ENCODE data around the gene SIK3. TPM values are rescaled to one million over a fixed set of nuclear protein-coding genes. Genes with fewer than 3 reads are reported as not detected.

The SIK3 gene
- total RNA-seq, 1 donor, result 40.0 TPM

- peaks cover 21% of the 10 kb centered on the region for H3K4me1 ChIP-seq (ENCODE audit: insufficient read depth, low read length)
- no peak overlapping the region for H3K4me3 ChIP-seq (ENCODE audit: low read length)
- H3K27me3 ChIP-seq (ENCODE audit: insufficient read depth, low read length), result no peaks in the 10 kb centered on the region
- no peaks in the 10 kb centered on the region for H3K9me3 ChIP-seq (ENCODE audit: low read depth, low read length)
Measured at GRCh38 chr11:116946414-116946813, 151.8 kb downstream of the SIK3 start.

GRCh38 chr11:116939499-116939898 lies 158.7 kb downstream of the SIK3 start:
- no peak overlapping the region for H3K4me3 ChIP-seq (ENCODE audit: low read length)
- H3K4me1 ChIP-seq (ENCODE audit: insufficient read depth, low read length), result peaks cover 7% of the 10 kb centered on the region
- H3K27me3 ChIP-seq (ENCODE audit: insufficient read depth, low read length), result no peaks in the 10 kb centered on the region
- H3K9me3 ChIP-seq (ENCODE audit: low read depth, low read length), result no peaks in the 10 kb centered on the region

- peaks cover 7% of the 10 kb centered on the region for H3K4me1 ChIP-seq (ENCODE audit: insufficient read depth, low read length)
- H3K4me3 ChIP-seq (ENCODE audit: low read length), result no peak overlapping the region
- H3K9me3 ChIP-seq (ENCODE audit: low read depth, low read length), result no peaks in the 10 kb centered on the region
- no peaks in the 10 kb centered on the region for H3K27me3 ChIP-seq (ENCODE audit: insufficient read depth, low read length)
Measured at GRCh38 chr11:116938471-116939070, 159.7 kb downstream of the SIK3 start.

GRCh38 chr11:116936754-116937446 lies 161.3 kb downstream of the SIK3 start:
- H3K27me3 ChIP-seq (ENCODE audit: insufficient read depth, low read length), result no peaks in the 10 kb centered on the region

GRCh38 chr11:116935514-116935913 lies 162.7 kb downstream of the SIK3 start:
- no peaks in the 10 kb centered on the region for H3K9me3 ChIP-seq (ENCODE audit: low read depth, low read length)
- no peak overlapping the region for H3K4me3 ChIP-seq (ENCODE audit: low read length)
- H3K27me3 ChIP-seq (ENCODE audit: insufficient read depth, low read length), result no peaks in the 10 kb centered on the region
- H3K4me1 ChIP-seq (ENCODE audit: insufficient read depth, low read length), result peaks cover 35% of the 10 kb centered on the region

More at GRCh38 chr11:116936754-116937446, 161.3 kb downstream of the SIK3 start:
- H3K4me3 ChIP-seq (ENCODE audit: low read length), result no peak overlapping the region
- no peaks in the 10 kb centered on the region for H3K9me3 ChIP-seq (ENCODE audit: low read depth, low read length)
- H3K4me1 ChIP-seq (ENCODE audit: insufficient read depth, low read length), result peaks cover 21% of the 10 kb centered on the region

- Histone ChIP-seq H3K4me1 (ENCODE audit: insufficient read depth, low read length) (peaks cover 39% of the 10 kb centered on the region), H3K9me3 (ENCODE audit: low read depth, low read length) (no peaks in the 10 kb centered on the region), H3K27me3 (ENCODE audit: insufficient read depth, low read length) (no peaks in the 10 kb centered on the region), H3K4me3 (ENCODE audit: low read length) (no peak overlapping the region)
Measured at GRCh38 chr11:116935089-116935488, 163.1 kb downstream of the SIK3 start.

GRCh38 chr11:116933961-116934360 lies 164.3 kb downstream of the SIK3 start:
- Histone ChIP-seq H3K27me3 (ENCODE audit: insufficient read depth, low read length) (no peaks in the 10 kb centered on the region), H3K4me3 (ENCODE audit: low read length) (no peak overlapping the region), H3K4me1 (ENCODE audit: insufficient read depth, low read length) (peaks cover 44% of the 10 kb centered on the region)

GRCh38 chr11:116932181-116932580 lies 166.0 kb downstream of the SIK3 start:
- Histone ChIP-seq H3K27me3 (ENCODE audit: insufficient read depth, low read length) (no peaks in the 10 kb centered on the region), H3K4me3 (ENCODE audit: low read length) (no peak overlapping the region), H3K4me1 (ENCODE audit: insufficient read depth, low read length) (peaks cover 58% of the 10 kb centered on the region), H3K9me3 (ENCODE audit: low read depth, low read length) (no peaks in the 10 kb centered on the region)

More at GRCh38 chr11:116933961-116934360, 164.3 kb downstream of the SIK3 start:
- no peaks in the 10 kb centered on the region for H3K9me3 ChIP-seq (ENCODE audit: low read depth, low read length)

- Histone ChIP-seq H3K4me1 (ENCODE audit: insufficient read depth, low read length) (peaks cover 66% of the 10 kb centered on the region), H3K4me3 (ENCODE audit: low read length) (no peak overlapping the region), H3K27me3 (ENCODE audit: insufficient read depth, low read length) (no peaks in the 10 kb centered on the region), H3K9me3 (ENCODE audit: low read depth, low read length) (no peaks in the 10 kb centered on the region)
Measured at GRCh38 chr11:116931206-116931953, 166.8 kb downstream of the SIK3 start.

- no peaks in the 10 kb centered on the region for H3K27me3 ChIP-seq (ENCODE audit: insufficient read depth, low read length)
- H3K4me1 ChIP-seq (ENCODE audit: insufficient read depth, low read length), result peaks cover 67% of the 10 kb centered on the region
- H3K9me3 ChIP-seq (ENCODE audit: low read depth, low read length), result no peaks in the 10 kb centered on the region
- H3K4me3 ChIP-seq (ENCODE audit: low read length), result no peak overlapping the region
Measured at GRCh38 chr11:116930586-116930985, 167.6 kb downstream of the SIK3 start.

- Histone ChIP-seq H3K27me3 (ENCODE audit: insufficient read depth, low read length) (no peaks in the 10 kb centered on the region), H3K9me3 (ENCODE audit: low read depth, low read length) (no peaks in the 10 kb centered on the region), H3K4me1 (ENCODE audit: insufficient read depth, low read length) (peaks cover 70% of the 10 kb centered on the region), H3K4me3 (ENCODE audit: low read length) (no peak overlapping the region)
Measured at GRCh38 chr11:116930177-116930576, 168.1 kb downstream of the SIK3 start.

GRCh38 chr11:116929414-116930090 lies 168.7 kb downstream of the SIK3 start:
- Histone ChIP-seq H3K4me1 (ENCODE audit: insufficient read depth, low read length) (peaks cover 76% of the 10 kb centered on the region), H3K9me3 (ENCODE audit: low read depth, low read length) (no peaks in the 10 kb centered on the region), H3K27me3 (ENCODE audit: insufficient read depth, low read length) (no peaks in the 10 kb centered on the region), H3K4me3 (ENCODE audit: low read length) (no peak overlapping the region)

GRCh38 chr11:116928845-116929244 lies 169.4 kb downstream of the SIK3 start:
- no peak overlapping the region for H3K4me3 ChIP-seq (ENCODE audit: low read length)
- no peaks in the 10 kb centered on the region for H3K27me3 ChIP-seq (ENCODE audit: insufficient read depth, low read length)
- H3K4me1 ChIP-seq (ENCODE audit: insufficient read depth, low read length), result peaks cover 79% of the 10 kb centered on the region
- no peaks in the 10 kb centered on the region for H3K9me3 ChIP-seq (ENCODE audit: low read depth, low read length)

- Histone ChIP-seq H3K9me3 (ENCODE audit: low read depth, low read length) (no peaks in the 10 kb centered on the region), H3K4me1 (ENCODE audit: insufficient read depth, low read length) (peaks cover 78% of the 10 kb centered on the region), H3K4me3 (ENCODE audit: low read length) (no peak overlapping the region), H3K27me3 (ENCODE audit: insufficient read depth, low read length) (no peaks in the 10 kb centered on the region)
Measured at GRCh38 chr11:116928102-116928777, 170.0 kb downstream of the SIK3 start.
